ENCODE measurements around the gene LYPD6B.

Gene LYPD6B

GRCh38 chr2:149080099-149080498 lies 41.6 kb downstream of the LYPD6B start:
- no peak for DNase-seq

DNA sequence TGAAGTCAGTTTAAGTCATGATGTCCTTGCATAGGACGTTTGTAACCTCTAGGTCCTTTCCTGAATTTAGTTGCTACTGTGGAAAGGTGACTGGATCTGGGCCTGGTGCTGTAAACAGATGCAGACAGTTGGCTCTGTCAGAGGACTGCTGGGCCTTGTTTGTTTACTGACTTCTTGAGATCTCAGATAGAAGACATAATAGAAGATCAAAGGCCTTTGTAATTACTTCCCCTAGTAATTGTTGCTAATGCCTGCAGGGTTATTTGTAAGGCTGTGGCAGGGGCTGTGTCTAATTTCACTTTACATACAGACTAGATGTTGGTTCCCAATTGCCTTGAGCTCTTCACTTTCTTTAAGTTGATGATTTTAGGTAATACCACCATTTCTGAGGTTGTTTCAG lies 42.5 kb downstream of the LYPD6B start:
- DNase-seq: peak; percentile 77

DNA sequence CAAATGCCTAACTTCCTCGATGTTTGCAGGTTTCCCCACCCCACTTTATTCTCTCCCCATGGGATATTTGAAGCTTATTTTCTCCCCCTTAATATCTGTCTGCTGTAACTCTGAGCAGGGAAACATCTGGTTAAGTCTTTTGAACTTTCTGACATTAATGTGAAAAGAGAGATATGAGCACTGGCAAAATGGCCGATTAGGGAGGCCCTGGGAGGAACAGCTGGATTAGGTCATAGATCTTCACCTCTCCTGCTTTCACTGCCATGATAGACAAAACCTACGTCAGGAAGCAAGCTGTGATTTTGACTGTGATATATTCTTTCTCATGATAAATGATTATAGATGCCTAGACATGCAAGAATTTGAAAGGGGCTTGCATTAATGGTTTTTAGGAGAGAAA lies 43.6 kb downstream of the LYPD6B start:
- no peak for DNase-seq

DNA sequence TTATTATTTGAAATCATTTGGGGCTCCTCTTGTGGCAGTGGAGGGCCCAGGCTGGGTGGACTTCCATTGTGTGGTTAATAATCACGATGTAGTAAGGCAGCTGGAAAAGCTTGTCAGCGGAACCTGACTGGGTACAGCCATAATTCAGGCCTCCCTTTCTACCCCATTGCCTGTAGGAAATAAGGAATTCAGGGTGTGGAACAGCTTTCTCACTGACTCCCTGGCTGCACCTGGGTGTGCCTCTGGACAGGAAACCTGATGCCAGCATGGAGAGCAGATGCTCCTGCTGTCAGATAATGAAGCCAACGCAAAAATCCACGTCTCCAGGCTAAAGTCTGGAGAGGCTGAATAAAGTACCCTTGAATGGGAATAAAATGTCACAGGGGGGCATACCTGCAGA lies 44.2 kb downstream of the LYPD6B start:
- peak; percentile 54 for DNase-seq

DNA sequence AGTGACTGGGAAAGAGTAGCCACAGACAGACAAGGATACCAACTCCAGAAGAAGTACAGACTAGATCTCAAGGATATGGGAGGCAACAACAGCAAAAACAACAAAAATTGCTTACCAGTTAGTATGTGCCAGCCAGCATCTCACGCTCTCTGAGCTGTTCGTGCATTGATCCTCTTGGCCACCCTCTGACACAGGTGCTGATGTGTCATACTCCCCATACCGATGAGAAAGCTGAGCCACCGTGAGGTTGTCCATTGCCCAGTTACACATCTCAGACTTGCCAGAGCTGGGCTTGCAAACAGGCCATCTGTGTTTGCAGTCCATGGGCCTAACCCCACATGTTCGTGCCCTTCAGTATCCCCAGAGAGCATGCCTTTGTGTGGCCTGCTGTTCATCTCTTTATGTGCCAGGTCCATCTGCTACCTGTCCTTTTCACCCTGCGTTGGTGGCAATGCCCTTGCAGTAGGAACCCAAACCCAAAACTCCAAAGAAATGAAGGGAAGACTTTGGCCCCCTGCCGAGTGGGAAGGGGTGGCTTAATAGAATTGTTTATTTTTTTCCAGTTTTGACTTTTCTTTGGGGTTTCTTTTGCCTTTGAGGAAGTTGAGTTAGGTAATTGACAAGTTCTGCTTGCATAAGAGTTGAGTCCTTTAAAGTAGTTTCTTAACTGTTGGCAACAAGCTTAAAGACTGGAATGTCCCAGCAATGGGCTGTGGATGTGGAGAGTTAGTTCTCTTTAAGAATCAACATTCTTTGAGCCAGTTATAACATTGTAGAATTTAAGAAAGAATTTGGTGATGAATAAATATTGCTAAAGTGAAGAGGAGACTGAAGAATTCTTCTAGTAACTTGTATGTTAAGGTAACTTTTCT lies 46.7 kb downstream of the LYPD6B start:
- DNase-seq: no peak

- no peak for DNase-seq
Observed at GRCh38 chr2:149087751-149088150, 49.3 kb downstream of the LYPD6B start.

DNA sequence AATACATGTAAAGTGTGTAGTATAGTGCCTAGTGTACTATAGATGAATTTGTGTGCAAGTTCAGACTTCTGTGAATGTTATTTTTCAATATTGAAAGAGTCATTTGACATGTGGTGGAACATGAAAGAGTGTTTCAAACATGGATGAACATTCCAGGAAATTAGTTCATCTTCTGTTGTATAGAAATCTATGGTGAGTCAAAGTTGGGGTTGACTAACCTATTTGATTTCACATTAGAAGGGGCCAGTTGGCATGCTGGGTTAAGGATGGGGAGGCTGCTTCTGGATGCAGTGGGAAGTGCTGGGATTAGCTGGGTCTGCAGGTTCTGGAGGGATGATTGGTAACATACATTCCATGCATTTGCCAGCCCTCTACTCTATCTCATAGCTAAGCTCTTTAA lies 50.6 kb downstream of the LYPD6B start:
- DNase-seq: no peak

DNA sequence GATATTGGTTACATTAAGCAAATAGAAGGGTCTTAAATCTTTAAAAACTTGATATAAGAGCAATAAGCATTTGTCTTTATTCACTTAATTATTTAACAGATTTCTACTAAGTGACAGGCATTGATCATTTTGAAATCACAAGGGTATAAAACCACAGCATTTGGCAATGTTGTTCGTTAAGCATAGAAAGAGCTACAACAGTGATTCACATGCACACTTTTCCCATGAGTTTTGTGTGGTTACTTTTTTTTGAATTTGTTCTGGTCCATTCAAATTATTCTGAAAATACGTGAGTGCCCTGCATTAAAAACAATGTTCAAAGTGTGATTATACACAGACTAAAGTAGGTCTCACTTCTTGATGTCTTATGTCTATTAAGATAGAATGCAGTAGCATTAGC lies 52.2 kb downstream of the LYPD6B start:
- no peak for DNase-seq

DNA sequence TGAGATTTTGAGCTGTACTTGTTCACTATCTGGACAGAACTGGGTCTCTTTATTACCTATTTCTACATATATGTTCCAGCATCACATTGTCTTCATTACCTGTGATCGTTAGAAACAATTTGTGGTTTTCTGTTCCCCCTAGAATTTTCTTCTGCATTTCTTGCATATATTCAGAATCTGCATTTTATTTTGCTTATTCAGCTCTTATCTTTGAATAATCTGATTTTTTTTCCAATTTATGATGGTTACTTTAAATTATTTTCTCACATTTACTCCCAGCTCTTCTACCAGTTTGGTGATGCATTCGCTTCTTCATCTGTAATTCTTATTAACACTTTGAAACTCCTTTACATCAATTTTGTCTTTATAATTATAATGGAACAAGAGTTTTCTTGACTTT lies 55.1 kb downstream of the LYPD6B start:
- no peak for DNase-seq

DNA sequence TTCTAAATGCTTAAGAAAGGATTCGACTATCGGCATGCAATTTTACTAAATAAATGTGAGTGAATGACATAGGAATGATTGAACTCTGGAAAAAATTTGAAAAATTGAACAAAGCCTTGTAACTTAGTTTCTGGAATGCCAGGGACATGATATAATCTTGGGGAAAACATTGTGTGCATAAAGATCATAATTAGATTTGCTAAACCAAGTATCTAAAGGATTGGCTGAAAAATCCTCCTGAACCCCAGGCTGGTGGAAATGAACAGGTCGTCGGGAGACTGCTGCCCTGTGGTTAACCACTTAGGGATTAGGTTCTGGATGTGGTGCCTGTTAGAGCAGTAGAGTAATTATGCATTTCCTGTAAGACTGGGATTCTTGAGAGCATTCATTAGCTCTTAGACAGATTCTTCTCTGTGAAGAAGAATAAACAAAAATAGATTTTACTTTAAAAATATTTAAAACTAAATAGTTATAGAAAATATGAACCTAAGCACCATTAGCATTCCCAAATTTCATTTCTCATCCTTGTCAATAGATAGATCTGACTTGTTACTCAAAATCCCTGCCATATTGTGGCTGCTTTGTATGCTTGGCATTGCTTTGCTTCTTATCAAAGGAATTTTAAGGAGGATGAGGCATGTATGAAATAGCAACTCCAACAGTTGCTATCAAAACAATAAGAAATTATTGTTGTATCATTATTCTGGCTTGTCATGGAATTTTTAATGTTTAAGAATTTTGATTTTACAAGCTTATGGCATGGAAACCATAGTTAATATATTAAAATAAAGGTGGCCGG lies 55.9 kb downstream of the LYPD6B start:
- no peak for DNase-seq

GRCh38 chr2:149098701-149099100 lies 60.2 kb downstream of the LYPD6B start:
- DNase-seq: no peak

DNA sequence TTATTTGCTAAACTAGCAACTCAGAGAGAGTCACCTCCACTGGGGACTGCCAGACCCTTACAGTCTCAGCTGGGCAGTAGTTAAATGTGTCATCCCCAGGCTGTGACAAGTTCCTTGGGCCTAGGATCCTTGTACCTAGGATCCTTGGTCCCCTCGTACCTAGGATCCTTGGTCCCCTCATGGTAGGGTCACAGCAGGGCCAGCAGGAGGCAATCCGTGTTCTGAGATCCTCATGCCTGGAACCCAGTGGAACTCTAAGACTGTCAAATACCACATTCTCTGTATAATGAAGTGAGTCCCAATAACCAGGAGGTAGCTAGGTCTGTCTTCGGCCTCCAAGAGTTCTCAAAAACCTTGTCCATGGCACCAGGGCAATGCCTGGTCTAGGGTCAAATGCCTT lies 60.8 kb downstream of the LYPD6B start:
- no peak for DNase-seq

DNA sequence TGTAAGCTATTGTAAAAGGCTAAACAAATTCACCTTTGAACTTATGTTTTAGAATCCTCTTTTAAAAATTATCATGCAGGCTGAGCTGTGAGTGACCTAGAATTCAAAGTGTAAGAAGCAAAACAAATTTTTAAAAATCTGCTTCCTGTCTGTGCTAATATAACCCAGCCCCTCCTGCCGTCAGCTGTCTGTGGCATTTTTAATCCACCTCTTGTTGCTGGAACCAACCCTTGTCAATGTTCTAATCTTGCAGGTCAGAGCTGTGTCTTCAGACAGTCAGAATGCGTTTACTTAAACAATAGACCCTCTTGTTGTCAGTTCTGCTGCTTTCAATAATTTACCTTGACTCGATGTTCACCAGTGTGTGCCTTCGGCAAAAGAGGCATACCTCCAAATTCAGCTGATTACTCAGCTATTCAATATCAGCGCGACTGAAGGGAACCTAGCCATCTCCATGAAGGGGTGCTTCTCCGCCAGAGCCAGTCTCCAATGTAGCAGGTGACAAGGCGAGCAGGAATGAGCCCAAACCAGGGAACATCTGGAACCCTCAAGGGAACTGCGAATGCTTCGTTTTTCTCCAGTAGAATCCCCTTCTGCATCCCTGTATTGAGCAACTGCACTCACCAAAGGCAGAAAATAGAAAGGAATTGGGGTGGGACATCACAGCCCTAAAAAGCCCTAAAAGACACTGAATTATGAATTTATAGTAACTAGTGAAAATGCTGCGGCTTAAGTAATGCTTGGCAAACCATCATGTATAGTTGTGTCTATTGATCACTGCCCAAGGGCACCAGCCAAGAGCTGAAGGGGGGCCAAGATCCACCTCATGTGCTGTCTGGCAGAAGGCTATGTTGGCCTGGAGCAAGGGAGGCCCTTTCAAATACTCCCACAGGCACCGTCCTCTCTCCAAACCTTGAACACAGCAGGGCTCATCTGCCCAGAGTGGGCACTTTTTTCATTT lies 62.5 kb downstream of the LYPD6B start:
- no peak for DNase-seq

- DNase-seq: no peak
Observed at GRCh38 chr2:149101818-149102217, 63.3 kb downstream of the LYPD6B start.

GRCh38 chr2:149103081-149103620 lies 64.7 kb downstream of the LYPD6B start:
- no peak for DNase-seq

DNA sequence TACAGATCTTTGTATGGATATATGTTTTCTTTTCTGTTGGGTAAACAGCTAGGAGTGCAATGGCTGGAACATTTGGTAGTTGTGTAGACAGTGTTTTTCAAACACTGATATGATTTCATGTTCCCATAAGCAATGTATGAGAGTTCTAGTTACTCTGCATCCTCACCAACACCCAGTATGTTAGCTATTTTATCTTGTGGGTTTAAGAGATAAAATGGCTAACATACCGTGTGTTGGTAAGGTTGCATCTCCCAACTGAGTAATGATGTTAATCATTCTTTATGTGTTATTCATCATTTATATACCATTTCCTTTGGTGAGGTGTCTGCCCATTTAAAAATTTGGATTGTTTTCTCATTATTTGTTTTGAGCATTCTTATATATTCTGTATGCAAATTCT lies 65.7 kb downstream of the LYPD6B start:
- no peak for DNase-seq

GRCh38 chr2:149112068-149112467 lies 73.6 kb downstream of the LYPD6B start:
- no peak for DNase-seq

GRCh38 chr2:149112713-149113112 lies 74.2 kb downstream of the LYPD6B start:
- DNase-seq: no peak

GRCh38 chr2:149115781-149116180 lies 77.3 kb downstream of the LYPD6B start:
- no peak for DNase-seq

DNA sequence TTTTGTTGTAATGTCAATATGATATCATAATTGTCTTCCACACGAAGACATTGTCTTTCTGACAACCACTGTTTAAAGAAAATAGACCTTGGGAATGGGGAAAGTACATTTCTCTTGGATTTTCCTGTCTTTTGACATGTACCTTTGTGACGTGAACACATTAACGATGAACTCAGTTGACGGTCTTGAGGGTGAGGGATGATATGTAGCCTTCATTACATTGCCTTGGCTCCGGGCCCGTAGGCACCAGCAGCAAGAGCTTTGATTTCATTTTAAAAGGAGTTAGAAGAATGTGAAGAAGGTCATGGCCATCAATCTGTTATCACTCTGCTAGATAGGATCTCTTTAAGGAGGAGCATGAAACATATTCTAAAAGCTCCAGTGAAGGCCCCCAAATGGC lies 80.9 kb downstream of the LYPD6B start:
- no peak for DNase-seq

DNA sequence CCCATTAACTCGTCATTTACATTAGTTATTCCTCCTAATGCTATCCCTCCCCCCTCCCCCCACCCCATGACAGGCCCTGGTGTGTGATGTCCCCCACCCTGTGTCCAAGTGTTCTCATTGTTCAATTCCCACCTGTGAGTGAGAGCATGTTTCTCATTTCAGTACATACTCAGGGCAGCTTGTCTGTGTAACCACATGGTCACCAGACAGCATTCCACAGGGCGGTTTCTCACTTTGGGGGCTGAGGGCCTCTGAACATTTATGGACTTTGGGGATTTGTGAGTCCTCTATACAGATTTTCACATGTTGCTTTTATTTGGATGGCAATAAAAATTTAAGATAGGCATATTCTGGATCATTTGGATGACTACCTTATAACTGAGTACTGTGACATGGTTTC lies 84.0 kb downstream of the LYPD6B start:
- DNase-seq: no peak

DNA sequence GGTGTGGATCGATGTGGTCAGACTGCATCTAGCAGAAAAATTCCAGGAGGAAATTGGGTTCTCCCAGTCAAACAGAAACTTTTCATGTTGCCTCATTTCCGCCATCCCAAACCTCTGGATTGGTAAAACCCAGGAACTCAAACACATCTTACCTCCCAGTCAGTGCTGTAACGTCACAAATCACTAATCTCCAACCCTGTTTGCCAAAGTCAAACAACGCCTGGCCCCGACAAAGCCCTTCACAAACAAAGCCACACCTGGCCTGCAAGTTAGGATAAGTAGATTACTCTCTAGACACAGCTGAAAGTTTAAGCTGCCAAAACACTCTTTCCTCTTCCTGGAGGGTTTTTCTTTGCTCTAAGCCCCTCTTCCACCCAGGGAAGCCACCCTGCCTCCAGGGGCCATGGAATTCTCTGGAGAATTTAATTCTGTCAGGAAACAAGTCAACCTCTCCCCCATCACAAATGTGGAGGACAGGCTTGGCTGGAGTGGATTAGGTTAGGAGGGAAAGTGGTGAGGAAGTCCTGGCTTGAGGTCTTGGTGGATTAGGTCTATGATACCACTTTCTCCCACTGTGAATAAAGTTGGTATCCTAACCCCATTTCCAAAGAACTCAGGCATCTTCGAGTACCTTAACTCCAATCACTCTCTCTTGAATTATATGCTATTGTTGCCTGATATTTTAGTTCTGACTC lies 86.7 kb downstream of the LYPD6B start:
- peak; percentile 67 for DNase-seq

Measured in NCI-H748 treated with DMSO at 0.1 percent for 48 hours (cell line).